H1 (cell line): ENCODE data around the gene TNFAIP1. TPM values are rescaled to one million over a fixed set of nuclear protein-coding genes. Genes with fewer than 3 reads are reported as not detected.

Experiments
- CTCF ChIA-PET: fragments of 300-600 bp; sonication (Branson Sonifier 250); formaldehyde crosslinking; loops from one replicate; lab custom pipeline; 2021; ENCODE audit not compliant: partially characterized antibody; lab: Charles Lee
- POLR2A ChIA-PET: fragments of 300-600 bp; sonication (Branson Sonifier 250); formaldehyde crosslinking; loops from one replicate; lab custom pipeline; 2021; ENCODE audit warnings: inconsistent platforms; ENCODE audit not compliant: partially characterized antibody; lab: Charles Lee
- DNase-seq, 2 experiments: peaks; one replicate each; pipeline versions ENCODE4 v3.0.0 to v3.0.0-alpha.2; 2010 to 2022; ENCODE audit warnings: low spot score in 2 of 2, low read depth in 1 of 2, mixed read lengths in 1 of 2
- FAIRE-seq: peaks from 2 replicates; lab custom pipeline; 2011; peaks lifted over from hg19 to GRCh38; lab: Jason Lieb, UNC
- H2AFZ ChIP-seq: 2 replicates; pipeline ENCODE4 v1.8.1; 2012; ENCODE audit warnings: low read length, inconsistent platforms
- H2AK5ac ChIP-seq: 2 replicates; pipeline ENCODE4 v1.6.1; 2013; ENCODE audit warnings: low read depth, low read length
- H2BK120ac ChIP-seq: replicated peaks from 2 replicates; pipeline ENCODE3; 2013; ENCODE audit warnings: low read depth, low read length, inconsistent platforms
- H2BK12ac ChIP-seq: 2 replicates; pipeline ENCODE4 v1.6.1; 2013; ENCODE audit warnings: low read depth, low read length
- H2BK15ac ChIP-seq: 2 replicates; pipeline ENCODE4 v1.6.1; 2013; ENCODE audit warnings: low read length
- H2BK20ac ChIP-seq: 2 replicates; pipeline ENCODE4 v1.6.1; 2013; ENCODE audit warnings: low read length
- H2BK5ac ChIP-seq: 2 replicates; pipeline ENCODE4 v1.6.1; 2013; ENCODE audit warnings: low read depth, low read length
- H3K14ac ChIP-seq: 2 replicates; pipeline ENCODE4 v1.6.1; 2013; ENCODE audit warnings: inconsistent platforms; ENCODE audit not compliant: insufficient read length
- H3K18ac ChIP-seq: 2 replicates; pipeline ENCODE4 v1.6.1; 2013; ENCODE audit warnings: low read length; ENCODE audit errors: extremely low read depth
- H3K23ac ChIP-seq: 2 replicates; pipeline ENCODE4 v1.6.1; 2013; ENCODE audit warnings: inconsistent platforms; ENCODE audit not compliant: insufficient read length
- H3K23me2 ChIP-seq: 2 replicates; pipeline ENCODE4 v1.6.1; 2013; ENCODE audit warnings: low read depth, low read length
- H3K27ac ChIP-seq: 2 replicates; pipeline ENCODE4 v1.6.1; 2011; ENCODE audit warnings: low read depth, low read length, inconsistent platforms
- H3K27me3 ChIP-seq, 4 experiments: replicated peaks in 1 of 4; 1 replicate in 1 of 4; 2 replicates in 3 of 4; pipeline versions ENCODE4 v1.6.1 to v1.8.1; 2011 to 2013; ENCODE audit warnings: low read length in 3 of 4, mild to moderate bottlenecking in 3 of 4, inconsistent platforms in 2 of 4, mixed read lengths in 2 of 4, moderate library complexity in 1 of 4; ENCODE audit not compliant: control insufficient read depth in 3 of 4, insufficient read depth in 3 of 4; ENCODE audit errors: extremely low read depth in 1 of 4
- H3K36me3 ChIP-seq, 4 experiments: 2 replicates each; pipeline versions ENCODE4 v1.6.1 to v1.8.1; 2011 to 2013; ENCODE audit warnings: mild to moderate bottlenecking in 4 of 4, low read length in 3 of 4, moderate library complexity in 2 of 4, control low read depth in 1 of 4, inconsistent platforms in 1 of 4; ENCODE audit not compliant: insufficient read depth in 4 of 4, control insufficient read depth in 2 of 4
- H3K4ac ChIP-seq: replicated peaks from 2 replicates; pipeline ENCODE3; 2013; ENCODE audit warnings: low read length, low read depth, mixed read lengths, inconsistent platforms; ENCODE audit not compliant: insufficient read length
- H3K4me1 ChIP-seq, 4 experiments: replicated peaks in 1 of 4; 1 replicate in 1 of 4; 2 replicates in 3 of 4; pipeline versions ENCODE4 v1.6.1 to v1.8.1; 2011 to 2013; ENCODE audit warnings: low read length in 3 of 4, inconsistent platforms in 2 of 4, mixed read lengths in 1 of 4; ENCODE audit not compliant: insufficient read depth in 4 of 4, control insufficient read depth in 3 of 4
- H3K4me2 ChIP-seq, 2 experiments: 2 replicates each; pipeline versions ENCODE4 v1.6.1 to v1.8.1; 2011 to 2013; ENCODE audit warnings: low read depth in 2 of 2, low read length in 2 of 2, control low read depth in 1 of 2, inconsistent platforms in 1 of 2, mild to moderate bottlenecking in 1 of 2; ENCODE audit not compliant: insufficient read depth in 1 of 2
- H3K4me3 ChIP-seq, 4 experiments: fragments of 200-600, 300-600 bp in 1 of 4; sonication (generic), shearing (Covaris generic), sonication (Bioruptor Twin) in 1 of 4; 2 replicates each; pipeline versions ENCODE4 v1.5.1 to v1.8.1; 2011 to 2016; ENCODE audit warnings: low read length in 4 of 4, low read depth in 3 of 4, control low read depth in 2 of 4, inconsistent platforms in 2 of 4, mild to moderate bottlenecking in 2 of 4, mixed read lengths in 1 of 4, moderate library complexity in 1 of 4; ENCODE audit not compliant: insufficient read depth in 2 of 4; ENCODE audit errors: extremely low read depth in 1 of 4
- H3K56ac ChIP-seq: replicated peaks from 2 replicates; pipeline ENCODE3; 2013; ENCODE audit warnings: low read depth, mild to moderate bottlenecking, mixed read lengths, low read length, inconsistent platforms; ENCODE audit not compliant: insufficient read length
- H3K79me1 ChIP-seq: 2 replicates; pipeline ENCODE4 v1.6.1; 2013; ENCODE audit warnings: low read depth, low read length, control low read depth
- H3K79me2 ChIP-seq, 2 experiments: 2 replicates each; pipeline versions ENCODE4 v1.6.1 to v1.8.1; 2012 to 2013; ENCODE audit warnings: low read length in 2 of 2, mild to moderate bottlenecking in 2 of 2, inconsistent platforms in 1 of 2; ENCODE audit not compliant: insufficient read depth in 2 of 2, control insufficient read depth in 1 of 2
- H3K9ac ChIP-seq, 4 experiments: replicated peaks in 1 of 4; 1 replicate in 1 of 4; 2 replicates in 3 of 4; pipeline versions ENCODE4 v1.6.1 to v1.8.1; 2011 to 2013; ENCODE audit warnings: low read depth in 3 of 4, low read length in 3 of 4, control low read depth in 2 of 4, mild to moderate bottlenecking in 2 of 4, moderate library complexity in 2 of 4, inconsistent platforms in 1 of 4; ENCODE audit errors: extremely low read depth in 1 of 4
- H3K9me3 ChIP-seq, 2 experiments: 2 replicates each; pipeline versions ENCODE4 v1.6.1 to v1.8.1; 2012 to 2013; ENCODE audit warnings: mild to moderate bottlenecking in 2 of 2, moderate library complexity in 2 of 2, control low read depth in 1 of 2, inconsistent platforms in 1 of 2, low read depth in 1 of 2, low read length in 1 of 2, mixed read lengths in 1 of 2; ENCODE audit not compliant: insufficient read depth in 2 of 2
- H4K20me1 ChIP-seq, 2 experiments: replicated peaks in 1 of 2; 2 replicates each; pipeline versions ENCODE3 to v1.8.1; 2011 to 2013; ENCODE audit warnings: inconsistent platforms in 2 of 2, low read length in 2 of 2, mild to moderate bottlenecking in 1 of 2; ENCODE audit not compliant: insufficient read depth in 2 of 2, control insufficient read depth in 1 of 2
- H4K5ac ChIP-seq: 2 replicates; pipeline ENCODE4 v1.6.1; 2013; ENCODE audit warnings: low read length, low read depth, mixed read lengths, inconsistent platforms; ENCODE audit not compliant: insufficient read length
- H4K8ac ChIP-seq: 2 replicates; pipeline ENCODE4 v1.8.0; 2013; ENCODE audit warnings: mild to moderate bottlenecking, moderate library complexity, low read length, inconsistent platforms; ENCODE audit not compliant: insufficient read depth; ENCODE audit errors: extremely low read depth
- H4K91ac ChIP-seq: replicated peaks from 2 replicates; pipeline ENCODE3; 2013; ENCODE audit warnings: low read length, mixed read lengths, inconsistent platforms; ENCODE audit not compliant: insufficient read length
- CREB1 ChIP-seq: IDR thresholded peaks from 2 replicates; pipeline ENCODE4 v1.6.1; 2012; ENCODE audit warnings: inconsistent platforms
- EGR1 ChIP-seq: IDR thresholded peaks from 2 replicates; pipeline ENCODE4 v1.6.1; 2011; ENCODE audit warnings: low read depth, low read length, borderline replicate concordance
- GTF2F1 ChIP-seq: IDR thresholded peaks from 2 replicates; pipeline ENCODE4 v1.6.1; 2012; ENCODE audit warnings: low read depth, low read length, improper control_type of control experiment, borderline replicate concordance
- JUND ChIP-seq: IDR thresholded peaks from 2 replicates; pipeline ENCODE4 v1.6.1; 2011; ENCODE audit warnings: mild to moderate bottlenecking, improper control_type of control experiment, low read length
- KDM5A ChIP-seq: fragments of 200-600 bp; IDR thresholded peaks from 2 replicates; pipeline ENCODE4 v1.7.1; 2012; ENCODE audit warnings: mild to moderate bottlenecking, low read length, inconsistent platforms, mixed read lengths
- PHF8 ChIP-seq: fragments of 200-600 bp; sonication (generic); conservative IDR thresholded peaks from 2 replicates; pipeline ENCODE4 v1.7.1; 2012; ENCODE audit warnings: low read depth, mild to moderate bottlenecking, inconsistent platforms, low read length, moderate library complexity
- RXRA ChIP-seq: IDR thresholded peaks from 2 replicates; pipeline ENCODE4 v1.6.1; 2011; ENCODE audit warnings: low read depth, mild to moderate bottlenecking, low read length, moderate library complexity; ENCODE audit not compliant: insufficient read depth
- SIN3A ChIP-seq, 2 experiments: IDR thresholded peaks in 1 of 2; conservative IDR thresholded peaks in 1 of 2; 2 replicates each; pipeline ENCODE4 v1.6.1; 2011 to 2012; ENCODE audit warnings: low read length in 2 of 2, improper control_type of control experiment in 1 of 2, low read depth in 1 of 2, mild to moderate bottlenecking in 1 of 2
- SP2 ChIP-seq: IDR thresholded peaks from 2 replicates; pipeline ENCODE4 v1.6.1; 2012; ENCODE audit warnings: mild to moderate bottlenecking, low read length, inconsistent platforms
- SP4 ChIP-seq: IDR thresholded peaks from 2 replicates; pipeline ENCODE4 v1.6.1; 2012; ENCODE audit warnings: low read length, inconsistent platforms
- TBP ChIP-seq: IDR thresholded peaks from 2 replicates; pipeline ENCODE4 v1.6.1; 2011; ENCODE audit warnings: low read depth, low read length, improper control_type of control experiment
- TEAD4 ChIP-seq: IDR thresholded peaks from 2 replicates; pipeline ENCODE4 v1.6.1; 2012; ENCODE audit warnings: low read depth, low read length, inconsistent platforms, mixed read lengths
- USF2 ChIP-seq: IDR thresholded peaks from 2 replicates; pipeline ENCODE4 v1.6.1; 2011; ENCODE audit warnings: low read length, improper control_type of control experiment
- ZNF274 ChIP-seq: IDR thresholded peaks from 2 replicates; pipeline ENCODE4 v1.7.0; 2012; ENCODE audit warnings: low read length, borderline replicate concordance; ENCODE audit errors: extremely low read depth
- WGBS, 2 experiments: shearing (Covaris generic) in 1 of 2; methylation state at CpG; one replicate each; pipeline versions ENCODE4 v1.1.6 to v1.1.7; 2013 to 2015; ENCODE audit warnings: low lambda C conversion rate in 2 of 2, mixed read lengths in 2 of 2, inconsistent platforms in 1 of 2, low coverage in 1 of 2, missing lambda C conversion rate in 1 of 2; ENCODE audit not compliant: insufficient replicate concordance in 2 of 2, insufficient coverage in 1 of 2, insufficient read length in 1 of 2; ENCODE audit errors: extremely low coverage in 1 of 2, missing lambda C conversion rate in 1 of 2; 5-methylcytosine and 5-hydroxymethylcytosine counted together
- polyA plus RNA-seq, 7 experiments: library from polyadenylated mRNA; depleted of rRNA in 3 of 7; stranded (reverse) in 5 of 7; unstranded in 2 of 7; fragments of >200 nt in 5 of 7; fragments of 200-250 nt in 2 of 7; gene quantifications; 1 replicate in 5 of 7; 2 replicates in 1 of 7; 4 replicates in 1 of 7; pipeline versions ENCODE4 v1.2.1 to v1.2.3, GENCODE V29; 2011 to 2013; ENCODE audit warnings: missing spikeins in 2 of 7, mixed read lengths in 2 of 7
- total RNA-seq: library from RNA; stranded (reverse); fragmentation: NEBNext Ultra II Directional; extraction: Animal tissue kit (Norgen Biotek cat#: 25700); gene quantifications from 2 replicates; pipeline ENCODE4 v1.2.1, GENCODE V29; 2021

Gene TNFAIP1
- total and polyA plus RNA-seq, 2 of the 8 experiments (the other 6 are each of a cell fraction or from before 2014, with no cell fraction given): 16.9 to 19.5 TPM

- FAIRE-seq: no peak
- DNase-seq: no peak
- TF ChIP-seq ZNF274: no peak
- TF ChIP-seq RXRA: no peak
- TF ChIP-seq TBP: no peak
- no peak for TF ChIP-seq GTF2F1
- TF ChIP-seq SP4: no peak
- no peak for TF ChIP-seq TEAD4
- TF ChIP-seq PHF8: no peak
- no peak for TF ChIP-seq USF2
- no peak for TF ChIP-seq KDM5A
- TF ChIP-seq EGR1: no peak
- no peak for TF ChIP-seq SP2
- no peak for TF ChIP-seq CREB1
- TF ChIP-seq SIN3A (conservative IDR thresholded peaks at IDR 0.05 in 1 of 2, IDR thresholded peaks at IDR 0.05 in 1 of 2; ENCODE audit: low read depth in 1 of 2, low read length in 2 of 2): no peak
- TF ChIP-seq JUND: no peak
Measured at GRCh38 chr17:28365487-28365886, 29.9 kb downstream of the TNFAIP1 start.

More at GRCh38 chr17:28365487-28365886, 29.9 kb downstream of the TNFAIP1 start:
- Histone ChIP-seq H3K36me3 (peaks cover 4 to 15% (median 12%) of the 10 kb centered on the region in 4 experiments; a peak in 7 of 8 replicates), H3K4ac (no peak overlapping the region), H4K91ac (no peak overlapping the region), H2BK120ac (no peak overlapping the region), H3K9ac (no peak overlapping the region), H3K4me1 (peaks cover 0 to 6% (median 3%) of the 10 kb centered on the region in 4 experiments; a peak in 1 of 7 replicates), H2BK15ac (no peak overlapping the region), H4K8ac (no peak overlapping the region), H3K14ac (no peak overlapping the region), H2AFZ (no peak overlapping the region), H2BK20ac (no peak overlapping the region), H4K5ac (no peak overlapping the region), H2BK5ac (no peak overlapping the region), H3K27me3 (no peaks in the 10 kb centered on the region), H3K9me3 (no peaks in the 10 kb centered on the region), H3K23ac (no peak overlapping the region), H3K79me2 (no peaks in the 10 kb centered on the region), H3K4me3 (no peak overlapping the region), H3K79me1 (no peaks in the 10 kb centered on the region), H3K4me2 (no peak overlapping the region), H3K18ac (no peak overlapping the region), H3K23me2 (no peaks in the 10 kb centered on the region), H4K20me1 (no peaks in the 10 kb centered on the region), H3K27ac (no peak overlapping the region), H3K56ac (no peak overlapping the region), H2BK12ac (no peak overlapping the region), H2AK5ac (no peak overlapping the region)
- CTCF ChIA-PET: interaction anchor here (0.6 to 2.0 kb wide), 3 partner anchors 10 to 30 kb away, joined by 3 to 6 read pairs (median 6); partner anchors contain the start of genes IFT20 and TNFAIP1
- POLR2A ChIA-PET: interaction anchor here (1.0 to 12.7 kb wide), 4 partner anchors 7 to 30 kb away, joined by 3 to 103 read pairs (median 15); partner anchors contain the start of genes IFT20, POLDIP2 and TNFAIP1
- WGBS, 2 experiments: 92% methylated on average over 3 of the region's 3 CpGs; no CpG with 5 or more reads in 1 of the 2 experiments
